Breast epithelium (tissue), 3 donors: ENCODE results near the gene MERTK.

Experiments
- POLR2A ChIP-seq: fragments of 450-650 bp; IDR thresholded peaks from one replicate; pipeline ENCODE4 v1.6.1; 2016; ENCODE audit warnings: antibody characterized with exemption, mild to moderate bottlenecking, moderate library complexity
- POLR2AphosphoS5 ChIP-seq, 3 donors: sonication (generic); formaldehyde crosslinking; IDR thresholded peaks; one replicate each; pipeline ENCODE4 v1.6.1; 2017; ENCODE audit warnings: antibody characterized with exemption in 3 of 3
- TF ChIP-seq, protein P1 (sequence below), 3 donors: fragments of 450-650 bp; IDR thresholded peaks; one replicate each; pipeline ENCODE4 v1.5.1; 2016 to 2017; ENCODE audit warnings: antibody characterized with exemption in 3 of 3, mild to moderate bottlenecking in 3 of 3, moderate library complexity in 3 of 3

DNA sequence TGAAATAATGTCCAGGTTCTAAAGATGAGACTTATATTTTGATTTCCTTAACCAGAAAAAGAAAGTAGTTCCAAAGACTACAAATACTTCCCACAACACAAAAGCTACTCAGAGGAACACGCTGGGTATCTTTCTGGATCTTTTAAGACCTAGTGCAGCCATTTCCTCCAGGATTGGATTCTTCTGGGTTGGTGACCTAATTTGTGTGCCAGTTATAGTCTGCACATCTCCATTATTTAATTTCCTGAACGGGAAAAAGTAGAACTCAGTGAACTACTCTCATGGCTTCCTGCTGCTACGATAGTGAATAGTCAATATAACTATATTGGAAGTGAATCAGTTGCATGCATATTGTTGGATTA, 158.2 kb downstream of the MERTK start:
- TF ChIP-seq, protein P1, sequence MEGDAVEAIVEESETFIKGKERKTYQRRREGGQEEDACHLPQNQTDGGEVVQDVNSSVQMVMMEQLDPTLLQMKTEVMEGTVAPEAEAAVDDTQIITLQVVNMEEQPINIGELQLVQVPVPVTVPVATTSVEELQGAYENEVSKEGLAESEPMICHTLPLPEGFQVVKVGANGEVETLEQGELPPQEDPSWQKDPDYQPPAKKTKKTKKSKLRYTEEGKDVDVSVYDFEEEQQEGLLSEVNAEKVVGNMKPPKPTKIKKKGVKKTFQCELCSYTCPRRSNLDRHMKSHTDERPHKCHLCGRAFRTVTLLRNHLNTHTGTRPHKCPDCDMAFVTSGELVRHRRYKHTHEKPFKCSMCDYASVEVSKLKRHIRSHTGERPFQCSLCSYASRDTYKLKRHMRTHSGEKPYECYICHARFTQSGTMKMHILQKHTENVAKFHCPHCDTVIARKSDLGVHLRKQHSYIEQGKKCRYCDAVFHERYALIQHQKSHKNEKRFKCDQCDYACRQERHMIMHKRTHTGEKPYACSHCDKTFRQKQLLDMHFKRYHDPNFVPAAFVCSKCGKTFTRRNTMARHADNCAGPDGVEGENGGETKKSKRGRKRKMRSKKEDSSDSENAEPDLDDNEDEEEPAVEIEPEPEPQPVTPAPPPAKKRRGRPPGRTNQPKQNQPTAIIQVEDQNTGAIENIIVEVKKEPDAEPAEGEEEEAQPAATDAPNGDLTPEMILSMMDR (IDR thresholded peaks at IDR 0.05), result no peak
- TF ChIP-seq POLR2AphosphoS5 (IDR thresholded peaks at IDR 0.05) (no peak), POLR2A (no peak)
